ENCODE measurements around the gene DSTN.

DNA sequence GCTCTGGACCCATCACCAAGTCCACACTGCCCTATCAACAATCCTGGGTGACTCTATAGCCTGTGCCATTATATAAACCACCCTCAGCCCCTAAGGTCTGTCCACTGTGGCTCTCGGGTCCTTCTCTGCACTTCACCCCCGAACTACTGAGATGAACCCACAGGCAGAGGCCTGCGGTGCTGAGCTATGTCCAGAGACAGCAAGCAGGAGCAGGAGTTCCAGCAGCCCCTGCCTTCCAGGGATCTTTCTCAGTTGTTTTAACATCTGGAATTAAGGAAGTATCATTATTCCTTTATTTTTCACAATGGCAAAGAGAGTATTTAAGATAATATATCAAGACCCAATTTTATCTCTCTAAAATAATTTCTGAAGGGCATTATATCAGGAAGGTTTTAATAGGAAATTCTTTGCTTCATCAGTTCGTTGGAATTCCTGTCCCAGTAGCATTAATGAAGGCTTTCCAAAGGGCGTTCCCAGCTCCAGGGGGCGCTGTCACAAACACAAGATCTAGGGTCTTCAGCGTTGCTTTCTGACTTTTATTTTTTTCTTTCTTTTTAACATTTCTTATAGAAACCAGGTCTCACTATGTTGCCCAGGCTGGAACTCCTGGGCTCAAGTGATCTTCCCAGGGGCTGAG, 84.9 kb downstream of the DSTN start:
- TF ChIP-seq CTCF (IDR thresholded peaks at IDR 0.05), result peak in 5 of 6 experiments; percentile 19 to 48 (median 41)
- TF ChIP-seq POLR2A (IDR thresholded peaks at IDR 0.05), result no peak

Data from Peyer's patch (tissue), 4 donors.